ENCODE measurements around the gene CLGN.

The CLGN gene

DNA sequence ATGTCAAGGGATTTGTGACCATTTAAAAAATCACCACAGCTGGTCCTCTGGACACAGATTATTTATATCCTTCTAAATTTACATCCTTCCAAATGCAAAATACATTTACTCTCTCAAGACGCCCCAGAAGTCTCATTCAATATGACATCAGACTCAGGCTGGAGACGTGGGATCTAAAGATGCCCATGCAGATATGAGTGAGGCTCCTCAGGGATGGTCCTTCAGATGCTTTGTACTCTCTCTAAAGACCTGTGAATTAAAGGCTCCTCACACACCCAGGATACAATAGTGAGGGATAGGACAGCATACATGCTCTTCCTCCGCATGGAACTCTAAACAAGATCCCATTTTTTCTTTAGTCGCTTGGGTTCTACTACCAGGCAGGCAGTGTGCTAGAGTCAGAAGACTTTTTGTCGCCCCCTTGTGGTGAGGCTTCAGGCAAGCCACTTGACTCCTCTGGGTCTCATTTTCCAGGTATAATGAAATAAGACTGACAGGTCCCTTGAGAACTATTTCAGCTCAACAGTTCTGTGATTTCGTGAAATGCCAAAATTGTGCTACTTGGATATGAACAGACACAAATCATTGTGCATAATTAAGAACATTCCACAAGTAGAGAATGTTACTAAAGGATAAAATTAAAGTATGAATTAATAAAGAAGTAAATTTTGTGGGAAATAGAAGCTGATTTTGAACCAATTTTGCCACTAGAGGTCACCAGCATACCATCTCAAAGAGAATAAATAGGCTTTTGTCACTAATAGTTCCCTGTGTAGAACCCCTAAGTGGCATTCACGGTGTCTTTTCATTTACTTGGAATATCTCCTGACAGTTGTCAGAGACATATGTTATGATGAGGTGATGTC lies 67.7 kb downstream of the CLGN start:
- TF ChIP-seq CTCF (IDR thresholded peaks at IDR 0.05; ENCODE audit: low read depth, low read length): peak; percentile 69
- peak; percentile 46 for DNase-seq (ENCODE audit: extremely low read depth, low read depth)

GRCh38 chr4:140358281-140358680 lies 69.2 kb downstream of the CLGN start:
- no peak for DNase-seq (ENCODE audit: extremely low read depth, low read depth)
- TF ChIP-seq CTCF (IDR thresholded peaks at IDR 0.05; ENCODE audit: low read depth, low read length): no peak

DNA sequence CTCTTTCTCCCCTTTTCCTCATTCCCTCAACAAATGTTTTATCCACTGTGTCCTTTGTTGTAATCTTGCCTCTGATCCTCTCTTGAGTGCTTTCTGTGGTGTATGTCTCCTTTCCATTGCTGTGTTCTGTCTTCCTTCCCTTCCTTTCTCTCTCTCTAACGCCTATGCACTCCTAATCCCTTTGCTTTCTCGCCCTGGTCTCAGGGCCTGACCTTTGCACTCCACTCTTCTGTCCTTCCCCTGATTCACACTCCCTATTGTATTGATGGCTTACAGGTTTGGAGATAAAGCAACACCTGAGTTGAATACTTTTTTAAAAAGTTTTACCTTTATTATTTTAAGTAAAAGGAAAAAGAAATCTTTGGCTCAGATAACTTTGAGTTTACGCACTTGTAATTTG lies 69.6 kb downstream of the CLGN start:
- no peak for DNase-seq (ENCODE audit: extremely low read depth, low read depth)
- no peak for TF ChIP-seq CTCF (IDR thresholded peaks at IDR 0.05; ENCODE audit: low read depth, low read length)

DNA sequence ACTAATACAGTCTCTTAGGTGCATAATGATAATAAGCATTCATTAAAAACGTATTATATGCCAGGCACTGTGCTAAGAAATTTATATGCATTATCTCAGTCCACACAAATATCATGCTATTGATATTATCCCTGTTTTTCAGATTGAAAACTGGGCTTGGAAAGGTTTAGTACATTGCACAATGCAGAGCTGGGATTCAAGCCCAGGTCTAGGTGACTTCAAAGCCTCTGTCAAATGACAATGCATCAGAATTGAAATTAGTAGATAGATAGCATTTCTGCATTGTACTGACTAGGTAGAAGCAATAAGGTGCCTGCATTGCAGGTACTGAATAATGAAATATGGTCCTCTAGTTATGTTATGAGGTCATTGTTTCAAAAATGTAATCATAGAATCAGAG lies 72.2 kb downstream of the CLGN start:
- no peak for DNase-seq (ENCODE audit: extremely low read depth, low read depth)
- TF ChIP-seq CTCF (IDR thresholded peaks at IDR 0.05; ENCODE audit: low read depth, low read length): no peak

DNA sequence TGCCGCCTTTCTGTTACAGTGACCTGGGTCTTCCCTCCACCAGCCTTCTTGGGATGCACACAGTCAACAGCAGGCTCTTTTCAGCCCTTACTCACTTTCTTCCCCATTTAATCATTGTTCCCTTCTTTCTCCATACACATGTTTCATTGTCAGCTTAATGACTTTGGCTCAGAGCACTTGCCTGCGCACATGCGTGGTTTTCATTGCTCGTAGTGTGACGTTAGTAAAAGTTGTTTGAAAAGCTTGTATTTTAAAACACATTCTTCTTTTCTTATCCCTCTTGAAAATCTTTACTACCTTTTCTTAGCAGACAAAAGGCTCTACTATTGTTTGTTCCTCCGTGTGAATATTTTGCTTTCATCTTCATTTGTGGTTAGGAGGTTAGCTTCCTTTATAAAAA lies 73.7 kb downstream of the CLGN start:
- no peak for DNase-seq (ENCODE audit: extremely low read depth, low read depth)
- TF ChIP-seq CTCF (IDR thresholded peaks at IDR 0.05; ENCODE audit: low read depth, low read length): no peak

- DNase-seq (ENCODE audit: extremely low read depth, low read depth): no peak
- TF ChIP-seq CTCF (IDR thresholded peaks at IDR 0.05; ENCODE audit: low read depth, low read length): no peak
These were observed 76.1 kb downstream of the CLGN start for GRCh38 chr4:140351093-140352075.

DNA sequence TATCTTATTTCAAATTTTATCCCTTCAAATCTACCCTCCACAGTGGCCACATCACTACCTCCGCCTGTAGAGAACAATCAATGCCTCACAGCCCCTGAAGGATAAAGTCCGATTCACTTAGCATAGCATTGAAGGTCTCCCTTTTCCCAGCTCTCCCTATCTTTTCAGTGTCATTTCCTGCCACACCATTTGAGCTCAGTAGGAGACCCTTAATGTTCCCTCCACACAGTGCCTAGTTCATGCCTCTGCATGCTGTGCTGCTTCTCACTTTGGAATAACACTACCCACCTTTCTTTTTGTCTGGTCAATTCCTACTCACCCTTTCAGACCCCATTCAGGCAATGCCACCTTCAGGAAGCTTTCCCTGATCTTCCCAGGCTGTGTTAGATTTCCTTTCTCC lies 77.6 kb downstream of the CLGN start:
- DNase-seq (ENCODE audit: extremely low read depth, low read depth): no peak
- TF ChIP-seq CTCF (IDR thresholded peaks at IDR 0.05; ENCODE audit: low read depth, low read length): no peak
